Panc1 (cell line): ENCODE data around the gene TANC1.

Source experiments
- CTCF ChIP-seq: fragments of 450-650 bp; IDR thresholded peaks from 2 replicates; pipeline ENCODE4 v1.5.1; 2017; ENCODE audit warnings: mild to moderate bottlenecking
- POLR2AphosphoS5 ChIP-seq: IDR thresholded peaks from 2 replicates; pipeline ENCODE4 v1.6.1; 2012; ENCODE audit warnings: mild to moderate bottlenecking, low read depth, low read length, moderate library complexity

DNA sequence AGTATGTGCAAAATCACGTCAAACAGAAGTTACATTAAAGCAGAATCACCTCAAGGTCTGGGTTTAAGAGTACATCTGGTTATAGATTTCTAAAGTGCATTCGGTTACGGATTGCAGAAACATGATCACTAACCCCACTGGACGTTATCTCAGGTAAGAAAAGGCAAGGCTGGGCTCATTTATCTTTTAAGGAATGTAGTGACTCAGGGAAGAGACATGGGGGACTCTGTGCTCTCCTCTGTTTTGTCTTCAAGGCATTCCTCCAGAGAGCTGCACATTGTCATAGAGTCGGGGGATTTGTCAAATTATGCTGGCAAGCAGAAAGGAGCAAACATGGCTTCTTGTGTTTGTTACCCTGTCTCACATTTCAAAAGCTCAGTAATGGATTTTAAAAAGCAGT lies 303.7 kb downstream of the TANC1 start:
- TF ChIP-seq CTCF, result no peak
- TF ChIP-seq POLR2AphosphoS5, result no peak
